Karpas-422 (cell line): Measurements from ENCODE around the gene GH1. TPM values are rescaled to one million over a fixed set of nuclear protein-coding genes. Genes with fewer than 3 reads are reported as not detected.
A peak's percentile ranks its signal among the peaks of the same experiment; 100 is the strongest.

ENCODE experiments used
- DNase-seq: peaks from one replicate; pipeline ENCODE4 v3.0.0-alpha.2; 2015
- H2AFZ ChIP-seq: fragments of 200-600 bp; sonication (generic); 2 replicates; pipeline ENCODE4 v1.6.1; 2014; ENCODE audit warnings: antibody characterized with exemption, low read length, mixed read lengths
- H3K27ac ChIP-seq: fragments of 200-600 bp; sonication (generic); 2 replicates; pipeline ENCODE4 v1.5.1; 2014; ENCODE audit warnings: mild to moderate bottlenecking, low read length, moderate library complexity
- H3K27me3 ChIP-seq: fragments of 200-600 bp; sonication (generic); 2 replicates; pipeline ENCODE4 v1.6.1; 2014; ENCODE audit warnings: low read length, mixed read lengths
- H3K36me3 ChIP-seq: fragments of 200-600 bp; sonication (generic); 2 replicates; pipeline ENCODE4 v1.6.1; 2014; ENCODE audit warnings: low read length, mixed read lengths; ENCODE audit not compliant: insufficient read depth
- H3K4me1 ChIP-seq: fragments of 200-600 bp; sonication (generic); 2 replicates; pipeline ENCODE4 v1.6.1; 2014; ENCODE audit warnings: mild to moderate bottlenecking, low read length, mixed read lengths
- H3K4me2 ChIP-seq: fragments of 200-600 bp; sonication (generic); 2 replicates; pipeline ENCODE4 v1.6.1; 2014; ENCODE audit warnings: low read length, low read depth, mild to moderate bottlenecking; ENCODE audit not compliant: poor library complexity, severe bottlenecking
- H3K4me3 ChIP-seq: fragments of 200-600 bp; sonication (generic); 2 replicates; pipeline ENCODE4 v1.5.1; 2014; ENCODE audit warnings: mild to moderate bottlenecking, antibody characterized with exemption, low read length, mixed read lengths
- H3K79me2 ChIP-seq: fragments of 200-600 bp; sonication (generic); 2 replicates; pipeline ENCODE4 v1.6.1; 2014; ENCODE audit warnings: mild to moderate bottlenecking, low read length, mixed read lengths
- H3K9ac ChIP-seq: fragments of 200-600 bp; sonication (generic); 2 replicates; pipeline ENCODE4 v1.6.0; 2014; ENCODE audit warnings: low read length
- H3K9me2 ChIP-seq: fragments of 200-600 bp; sonication (generic), shearing (Covaris generic); replicated peaks from 2 replicates; pipeline ENCODE4 v1.6.0; 2014; ENCODE audit warnings: mild to moderate bottlenecking, low read length, moderate library complexity; ENCODE audit not compliant: insufficient read depth
- H3K9me3 ChIP-seq: fragments of 300-700, 200-600 bp; sonication (generic); 2 replicates; pipeline ENCODE4 v1.6.1; 2014; ENCODE audit warnings: low read length, mixed read lengths
- H4K20me1 ChIP-seq: fragments of 200-600 bp; sonication (generic); 2 replicates; pipeline ENCODE4 v1.6.1; 2014; ENCODE audit warnings: mild to moderate bottlenecking, antibody characterized with exemption, low read length, low read depth; ENCODE audit not compliant: insufficient read depth
- total RNA-seq: library from RNA; depleted of rRNA; stranded (reverse); fragments of >200 nt; shearing (Covaris generic); gene quantifications from 2 replicates; pipeline ENCODE4 v1.2.3, GENCODE V29; 2014; ENCODE audit warnings: low replicate concordance

GH1 gene
- total RNA-seq, 1 experiment from 2014 or later = not detected

DNA sequence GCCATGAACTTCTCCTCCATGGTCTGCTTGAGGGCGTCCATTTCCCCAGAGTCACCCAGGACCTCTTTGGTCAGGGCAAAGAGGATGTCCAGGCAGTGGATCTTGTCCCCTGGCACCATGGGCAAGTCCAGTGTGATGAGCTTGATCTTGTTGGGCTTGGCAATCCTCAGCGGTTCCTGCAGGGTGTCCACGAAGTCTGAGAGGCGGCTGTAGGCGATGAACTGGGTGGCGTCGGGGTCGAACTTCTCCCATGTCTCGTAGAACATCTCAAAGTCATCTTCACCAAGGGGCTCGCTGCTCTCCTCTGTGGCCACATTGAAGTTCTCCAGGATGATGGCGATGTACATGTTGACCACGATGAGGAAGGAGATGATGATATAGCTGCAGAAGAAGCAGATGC, 22.5 kb upstream of the GH1 start:
- Histone ChIP-seq H3K36me3 (no peaks in the 10 kb centered on the region), H3K9me2 (no peaks in the 10 kb centered on the region), H4K20me1 (no peaks in the 10 kb centered on the region), H3K27me3 (no peaks in the 10 kb centered on the region), H3K79me2 (no peaks in the 10 kb centered on the region), H3K4me3 (no peak overlapping the region), H3K27ac (no peak overlapping the region), H3K9me3 (no peaks in the 10 kb centered on the region), H2AFZ (no peak overlapping the region), H3K4me2 (no peak overlapping the region), H3K4me1 (peaks cover 21% of the 10 kb centered on the region), H3K9ac (no peak overlapping the region)
- no peak for DNase-seq

DNA sequence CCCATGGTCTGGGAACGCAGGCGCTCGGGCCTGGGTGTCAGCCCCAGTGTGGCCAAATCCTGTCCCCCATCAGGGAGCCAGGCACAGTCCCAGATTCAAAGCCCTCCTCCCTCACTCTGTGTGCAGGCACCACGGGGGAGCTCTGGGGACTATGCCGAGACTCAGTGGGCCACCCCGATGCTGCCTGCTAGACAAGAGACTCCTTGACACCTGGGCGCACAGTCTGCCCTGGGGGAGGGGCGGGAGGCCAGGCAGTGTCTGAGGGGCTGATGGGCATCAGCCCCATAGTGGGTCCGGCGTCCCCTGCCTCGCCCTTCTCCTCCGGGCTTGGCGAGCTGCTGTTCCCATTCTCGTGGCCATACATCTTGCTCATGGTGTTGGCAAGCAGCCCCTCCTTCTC, 21.9 kb upstream of the GH1 start:
- no peak overlapping the region for H3K9ac ChIP-seq
- DNase-seq = no peak
- H3K36me3 ChIP-seq = no peaks in the 10 kb centered on the region
- H3K4me2 ChIP-seq = no peak overlapping the region
- no peaks in the 10 kb centered on the region for H3K79me2 ChIP-seq
- H3K9me2 ChIP-seq = no peaks in the 10 kb centered on the region
- no peaks in the 10 kb centered on the region for H3K9me3 ChIP-seq
- no peak overlapping the region for H2AFZ ChIP-seq
- H4K20me1 ChIP-seq = no peaks in the 10 kb centered on the region
- no peak overlapping the region for H3K4me3 ChIP-seq
- peaks cover 17% of the 10 kb centered on the region for H3K4me1 ChIP-seq
- no peaks in the 10 kb centered on the region for H3K27me3 ChIP-seq
- H3K27ac ChIP-seq = no peak overlapping the region

DNA sequence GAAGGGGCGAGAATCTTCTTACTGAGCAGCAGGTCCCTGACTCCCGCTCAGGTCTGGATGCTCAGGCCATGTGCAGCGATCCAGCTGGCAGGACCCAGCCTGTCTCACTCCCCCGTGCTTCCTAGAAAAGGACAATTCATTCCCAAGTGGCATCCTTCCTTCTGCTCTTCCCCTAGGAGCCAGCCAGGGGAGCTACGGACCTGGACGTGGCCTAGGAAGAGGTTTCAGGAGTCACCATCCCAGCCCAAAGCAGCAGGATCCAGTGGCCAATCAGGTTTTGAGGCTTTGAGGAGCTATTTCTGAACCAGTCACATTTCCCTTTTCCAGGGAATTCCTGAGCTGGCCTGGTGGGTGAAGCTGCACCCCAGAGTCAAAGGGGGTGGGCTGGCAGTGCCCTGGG, 21.2 kb upstream of the GH1 start:
- DNase-seq = no peak
- no peak overlapping the region for H3K4me2 ChIP-seq
- no peaks in the 10 kb centered on the region for H3K27me3 ChIP-seq
- H3K9me3 ChIP-seq = no peaks in the 10 kb centered on the region
- no peaks in the 10 kb centered on the region for H4K20me1 ChIP-seq
- H3K9ac ChIP-seq = no peak overlapping the region
- no peak overlapping the region for H2AFZ ChIP-seq
- H3K4me3 ChIP-seq = no peak overlapping the region
- no peaks in the 10 kb centered on the region for H3K36me3 ChIP-seq
- H3K27ac ChIP-seq = no peak overlapping the region
- H3K4me1 ChIP-seq = peaks cover 19% of the 10 kb centered on the region
- no peaks in the 10 kb centered on the region for H3K9me2 ChIP-seq
- no peaks in the 10 kb centered on the region for H3K79me2 ChIP-seq

DNA sequence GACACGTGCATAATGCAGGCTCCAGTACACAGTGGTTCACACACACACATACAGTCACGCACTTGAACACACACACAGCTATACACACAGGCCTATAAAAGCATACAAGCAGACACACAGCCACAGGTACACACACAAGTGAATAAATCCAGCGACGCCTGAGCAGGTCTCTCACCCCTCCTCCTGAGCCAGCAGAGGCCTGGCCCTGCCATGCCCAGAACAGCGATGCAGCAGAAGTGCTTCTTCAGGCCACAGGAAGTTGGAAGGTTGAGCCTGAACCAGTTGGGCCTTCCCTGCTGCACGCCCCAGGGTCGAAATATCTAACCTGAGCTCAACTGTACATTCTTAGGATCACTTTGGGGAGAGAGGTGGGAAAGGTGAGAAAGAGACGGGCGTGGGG, 20.8 kb upstream of the GH1 start:
- DNase-seq = no peak
- Histone ChIP-seq H3K9me3 (no peaks in the 10 kb centered on the region), H3K27me3 (no peaks in the 10 kb centered on the region), H3K36me3 (no peaks in the 10 kb centered on the region), H3K79me2 (no peaks in the 10 kb centered on the region), H3K9me2 (no peaks in the 10 kb centered on the region), H3K4me3 (no peak overlapping the region), H2AFZ (no peak overlapping the region), H3K4me1 (peaks cover 24% of the 10 kb centered on the region), H3K9ac (no peak overlapping the region), H3K4me2 (no peak overlapping the region), H4K20me1 (no peaks in the 10 kb centered on the region), H3K27ac (no peak overlapping the region)

DNA sequence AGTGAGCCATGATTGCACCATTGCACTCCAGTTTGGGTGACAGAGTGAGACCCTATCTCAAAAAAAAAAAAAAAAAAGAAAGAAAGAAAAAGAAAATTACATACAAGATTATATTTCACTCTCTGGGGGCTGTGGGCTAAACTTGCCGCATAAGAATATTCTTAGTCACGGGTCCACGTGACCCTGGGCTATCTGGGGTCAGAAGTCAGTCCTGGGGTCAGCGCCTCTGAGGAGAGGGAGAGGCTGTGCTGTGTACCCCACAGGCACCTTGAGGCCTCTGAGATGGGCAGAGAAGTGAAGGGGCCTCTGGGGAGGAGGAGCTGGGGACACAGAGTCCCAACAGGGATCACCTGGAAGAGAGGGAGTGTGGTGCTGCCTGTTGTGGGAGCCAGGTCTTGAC, 19.3 kb upstream of the GH1 start:
- Histone ChIP-seq H2AFZ (no peak overlapping the region), H3K9me2 (no peaks in the 10 kb centered on the region), H3K9ac (no peak overlapping the region), H3K36me3 (no peaks in the 10 kb centered on the region), H4K20me1 (no peaks in the 10 kb centered on the region), H3K79me2 (no peaks in the 10 kb centered on the region), H3K9me3 (no peaks in the 10 kb centered on the region), H3K27ac (no peak overlapping the region), H3K4me3 (no peak overlapping the region), H3K27me3 (no peaks in the 10 kb centered on the region), H3K4me1 (peaks cover 39% of the 10 kb centered on the region), H3K4me2 (no peak overlapping the region)
- no peak for DNase-seq

DNA sequence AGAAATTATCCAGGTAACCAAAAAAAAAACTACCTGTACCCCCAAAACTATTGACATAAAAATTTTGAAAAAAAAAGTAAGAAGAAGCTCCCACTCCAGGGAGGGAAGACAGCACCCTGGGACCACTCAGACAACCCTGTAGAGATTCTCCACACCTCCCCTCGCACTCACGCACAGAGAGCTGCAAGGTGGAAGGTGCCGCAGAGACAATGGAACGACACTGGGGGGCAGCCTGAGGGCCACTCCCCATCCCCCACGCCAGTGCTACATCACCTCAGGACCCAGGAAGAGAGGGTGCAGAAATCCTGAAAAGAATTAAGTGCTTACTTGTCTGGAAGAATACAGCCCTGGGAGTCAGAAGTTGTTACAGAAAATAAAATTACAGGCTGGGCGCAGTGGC, 18.7 kb upstream of the GH1 start:
- no peaks in the 10 kb centered on the region for H4K20me1 ChIP-seq
- no peak overlapping the region for H3K9ac ChIP-seq
- H3K9me2 ChIP-seq = no peaks in the 10 kb centered on the region
- no peaks in the 10 kb centered on the region for H3K79me2 ChIP-seq
- H3K4me2 ChIP-seq = peak overlapping the region; percentile 23
- no peaks in the 10 kb centered on the region for H3K27me3 ChIP-seq
- no peak overlapping the region for H2AFZ ChIP-seq
- no peak overlapping the region for H3K4me3 ChIP-seq
- DNase-seq = no peak
- no peaks in the 10 kb centered on the region for H3K36me3 ChIP-seq
- H3K9me3 ChIP-seq = no peaks in the 10 kb centered on the region
- no peak overlapping the region for H3K27ac ChIP-seq
- H3K4me1 ChIP-seq = peaks cover 45% of the 10 kb centered on the region

DNA sequence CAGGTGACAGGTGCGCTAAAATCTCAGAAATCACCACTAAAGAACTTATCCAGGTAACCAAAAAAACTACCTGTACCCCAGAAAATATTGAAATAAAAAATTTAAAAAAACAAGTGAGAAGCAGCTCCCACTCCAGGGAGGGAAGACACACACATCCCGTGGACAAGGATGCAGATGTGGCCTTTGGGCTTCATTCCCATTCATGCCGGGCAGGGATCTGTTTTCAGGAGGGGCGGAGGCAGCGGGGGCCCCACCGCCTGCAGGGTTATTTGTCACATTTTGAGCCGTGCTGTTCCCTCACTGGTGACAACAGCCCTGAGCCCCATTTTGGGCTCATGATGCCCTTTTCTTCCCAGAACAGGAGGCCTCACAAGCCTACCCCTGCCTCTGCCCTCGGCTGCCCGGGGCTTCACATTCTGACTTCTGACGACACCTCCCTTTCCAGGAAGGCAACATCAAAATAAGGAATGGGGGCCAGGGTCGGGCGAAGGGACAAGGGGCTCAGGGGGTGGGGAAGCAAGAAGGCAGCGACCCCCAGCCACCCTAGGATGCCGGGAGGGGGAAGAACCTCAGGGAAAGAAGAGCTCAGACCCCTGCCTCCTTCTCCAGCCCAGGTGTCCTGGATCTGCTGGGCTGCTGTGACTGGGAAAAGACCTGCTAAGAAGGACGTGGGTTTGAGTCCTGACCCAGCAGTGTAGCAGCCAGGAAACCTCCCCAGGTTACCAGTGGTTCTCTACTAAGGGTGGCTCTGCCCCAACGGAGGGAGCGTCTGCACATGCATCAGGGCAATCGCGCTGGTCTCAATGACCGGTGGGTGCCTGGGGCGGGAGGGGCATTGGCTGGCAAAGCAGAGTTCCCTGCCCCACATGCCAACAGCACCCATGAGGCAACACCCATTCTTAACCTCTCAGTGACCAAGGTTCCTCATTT, 15.8 kb upstream of the GH1 start:
- Histone ChIP-seq H3K4me3 (no peak overlapping the region), H3K9ac (peak overlapping the region; percentile 25; the same call in 1 of the 2 replicates)

DNA sequence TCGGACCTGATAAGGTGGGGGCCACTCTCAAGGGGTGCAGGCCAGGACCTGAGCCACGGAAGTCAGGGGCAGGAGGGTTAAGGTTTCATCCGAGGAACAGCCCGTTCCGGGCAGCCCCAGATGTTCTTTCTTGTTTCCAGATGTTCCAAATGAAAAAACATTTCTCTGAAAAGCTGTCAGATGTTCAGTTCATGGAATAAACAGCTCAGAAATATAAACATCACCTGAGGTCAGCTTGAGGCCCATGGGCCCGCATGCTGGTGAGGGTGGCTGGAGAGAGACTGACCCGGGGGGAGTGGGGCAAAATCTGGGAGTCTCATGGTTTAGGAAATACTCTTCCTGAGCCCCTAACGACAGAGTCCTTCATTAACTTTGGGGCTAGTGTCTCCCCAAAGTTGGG, 15.0 kb upstream of the GH1 start:
- no peak overlapping the region for H3K27ac ChIP-seq
- peaks cover 73% of the 10 kb centered on the region for H3K4me1 ChIP-seq
- no peaks in the 10 kb centered on the region for H3K27me3 ChIP-seq
- no peak overlapping the region for H3K4me3 ChIP-seq
- H3K4me2 ChIP-seq = no peak overlapping the region
- H3K9ac ChIP-seq = peak overlapping the region; percentile 100
- H2AFZ ChIP-seq = no peak overlapping the region
- peaks cover 31% of the 10 kb centered on the region for H3K36me3 ChIP-seq
- H3K79me2 ChIP-seq = peaks cover 27% of the 10 kb centered on the region
- H3K9me2 ChIP-seq = no peaks in the 10 kb centered on the region
- DNase-seq = no peak
- peaks cover 20% of the 10 kb centered on the region for H4K20me1 ChIP-seq
- H3K9me3 ChIP-seq = no peaks in the 10 kb centered on the region

More for the DNA sequence above, 15.8 kb upstream of the GH1 start:
- Histone ChIP-seq H3K9me2 (no peaks in the 10 kb centered on the region), H4K20me1 (peaks cover 15% of the 10 kb centered on the region), H3K36me3 (peaks cover 23% of the 10 kb centered on the region), H3K9me3 (no peaks in the 10 kb centered on the region), H3K79me2 (peaks cover 27% of the 10 kb centered on the region), H2AFZ (no peak overlapping the region), H3K4me1 (peaks cover 65% of the 10 kb centered on the region), H3K27ac (no peak overlapping the region), H3K27me3 (no peaks in the 10 kb centered on the region), H3K4me2 (peak overlapping the region; percentile 18)
- no peak for DNase-seq
